ENCODE data around the gene MRPS5.
"Not testable (repeated sequence)": the region's sequence is repeated elsewhere in the genome, so short reads cannot be mapped to it uniquely, and the experiment has no call there.

Gene MRPS5

DNA sequence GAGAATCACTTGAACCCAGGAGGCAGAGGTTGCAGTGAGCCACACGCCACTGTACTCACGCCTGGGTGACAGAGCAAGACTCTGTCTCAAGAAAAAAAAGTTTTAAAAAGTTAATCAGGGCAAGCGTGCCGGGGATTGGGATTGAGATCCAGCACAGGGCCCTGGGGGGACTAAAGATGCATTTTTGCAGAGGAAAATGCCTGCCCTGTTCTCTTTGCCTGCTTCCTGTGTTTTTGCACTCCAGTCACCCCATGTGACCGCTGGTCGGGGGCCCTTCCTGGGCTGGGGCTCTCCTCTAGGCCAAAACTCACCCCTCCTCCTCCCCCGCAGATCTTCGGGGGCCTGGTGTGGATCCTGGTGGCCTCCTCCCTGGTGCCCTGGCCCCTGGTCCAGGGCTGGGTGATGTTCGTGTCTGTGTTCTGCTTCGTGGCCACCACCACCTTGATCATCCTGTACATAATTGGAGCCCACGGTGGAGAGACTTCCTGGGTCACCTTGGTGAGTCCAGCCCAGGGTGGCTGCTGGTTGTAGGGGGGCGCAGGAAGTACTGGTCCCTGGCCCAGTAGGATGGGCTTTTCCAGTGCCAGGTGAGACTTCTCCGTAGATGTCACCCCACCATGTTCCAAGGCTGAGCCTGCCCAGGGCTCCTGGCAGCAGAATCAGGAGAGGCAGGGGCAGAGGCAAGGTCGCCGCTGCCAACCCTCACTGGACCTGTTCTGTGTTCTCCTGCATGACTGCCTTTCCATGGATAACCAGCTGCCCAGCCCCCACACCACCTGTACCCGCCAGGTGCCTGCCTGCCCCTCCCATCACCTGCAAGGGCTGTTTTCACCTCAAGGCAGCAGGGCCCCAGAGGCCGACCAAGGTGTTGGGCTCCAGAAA lies 73.7 kb downstream of the MRPS5 start:
- no peak for DNase-seq (ENCODE audit: low read depth in 2 of 2)

DNA sequence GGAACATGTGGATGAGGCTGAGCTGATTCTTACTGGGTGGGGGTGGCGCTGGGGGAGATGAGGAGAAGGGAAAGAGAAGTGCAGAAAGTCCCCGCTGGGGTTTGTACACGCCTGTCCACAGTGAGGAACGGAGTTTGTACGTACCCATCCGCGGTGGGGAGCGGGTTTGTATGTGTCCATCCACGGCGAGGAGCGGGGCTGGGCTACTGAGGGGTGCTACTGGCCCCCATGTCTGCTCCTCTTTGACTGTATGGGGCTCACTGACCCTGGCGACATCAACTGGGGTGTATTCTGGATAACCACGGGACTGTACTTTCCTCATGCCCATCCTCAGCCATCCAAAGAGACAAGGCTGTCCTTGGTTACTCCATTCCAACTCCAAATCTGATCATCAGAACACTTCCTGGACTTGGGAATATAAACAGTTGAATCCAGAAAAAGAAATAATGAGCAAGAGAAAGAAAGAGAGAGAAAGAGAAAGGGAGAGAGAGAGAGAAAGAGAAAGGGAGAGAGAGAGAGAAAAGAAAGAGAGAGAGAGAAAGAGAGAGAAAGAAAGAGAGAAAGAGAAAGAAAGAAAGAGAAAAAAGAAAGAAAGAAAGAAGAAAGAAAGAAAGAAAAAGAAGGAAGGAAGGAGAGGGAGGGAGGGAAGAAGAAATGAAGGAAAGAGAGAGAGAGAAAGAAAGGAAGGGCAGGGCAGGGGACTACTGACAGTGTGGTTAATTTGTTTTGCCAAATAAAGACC lies 75.1 kb downstream of the MRPS5 start:
- DNase-seq (ENCODE audit: low read depth in 2 of 2), result no peak

DNA sequence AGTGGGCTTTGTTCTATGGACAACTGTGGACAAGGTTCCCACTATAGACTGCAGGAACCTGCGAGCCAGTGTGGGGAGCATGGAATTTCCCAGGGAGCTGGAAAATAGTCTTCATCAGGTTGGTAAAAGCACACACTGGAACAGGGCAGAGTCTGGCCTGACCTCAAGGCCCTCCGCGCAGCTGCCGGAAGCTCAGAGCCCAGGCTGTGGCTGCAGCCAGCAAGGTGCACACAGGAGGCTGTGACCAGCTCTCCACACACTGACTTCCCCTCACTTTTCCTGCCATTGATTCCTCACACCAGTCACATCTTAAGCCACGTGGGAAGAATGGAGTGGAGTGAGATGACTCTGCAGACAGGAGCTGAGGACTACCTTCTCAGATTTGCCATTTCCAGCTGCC lies 77.0 kb downstream of the MRPS5 start:
- no peak for DNase-seq (ENCODE audit: low read depth in 2 of 2)

DNA sequence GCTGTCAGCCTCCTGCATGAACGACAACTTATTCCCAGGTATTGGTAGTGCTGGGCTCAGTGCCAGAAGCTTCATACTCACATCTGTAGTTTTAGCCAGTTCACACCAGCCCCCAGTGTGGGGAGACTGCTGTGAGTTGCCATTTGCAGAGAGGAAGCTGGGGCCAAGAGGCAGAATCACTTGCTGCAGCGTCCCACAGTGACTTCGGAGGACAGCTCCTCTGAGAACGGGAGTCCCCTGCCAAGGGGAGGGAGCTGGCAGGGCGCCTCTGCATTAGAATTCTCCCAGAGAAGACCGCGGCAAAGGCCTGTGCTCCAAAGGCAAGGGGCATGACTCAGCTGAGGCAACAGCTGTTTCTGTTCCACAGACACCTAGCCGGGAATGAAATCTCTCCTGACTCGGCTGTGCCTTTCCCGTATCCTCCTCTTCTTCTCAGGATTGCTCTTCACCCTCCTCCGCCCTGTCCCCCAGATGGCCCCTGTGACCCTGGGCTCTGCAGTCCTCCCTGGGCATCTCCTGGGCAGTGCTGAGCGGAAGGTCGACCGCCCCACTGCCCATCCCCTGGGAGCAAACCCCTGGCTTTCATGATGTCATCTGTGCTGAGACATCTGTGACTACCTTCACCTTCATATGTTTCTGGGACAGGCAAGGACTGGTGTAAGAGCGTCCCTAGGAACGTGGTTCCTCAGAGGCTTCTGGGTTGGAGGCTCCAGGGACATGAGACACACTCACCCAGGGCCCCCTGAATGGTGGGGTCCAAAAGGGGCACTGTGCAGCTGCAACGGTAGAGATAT lies 78.1 kb downstream of the MRPS5 start:
- DNase-seq (ENCODE audit: low read depth in 2 of 2), result no peak

DNA sequence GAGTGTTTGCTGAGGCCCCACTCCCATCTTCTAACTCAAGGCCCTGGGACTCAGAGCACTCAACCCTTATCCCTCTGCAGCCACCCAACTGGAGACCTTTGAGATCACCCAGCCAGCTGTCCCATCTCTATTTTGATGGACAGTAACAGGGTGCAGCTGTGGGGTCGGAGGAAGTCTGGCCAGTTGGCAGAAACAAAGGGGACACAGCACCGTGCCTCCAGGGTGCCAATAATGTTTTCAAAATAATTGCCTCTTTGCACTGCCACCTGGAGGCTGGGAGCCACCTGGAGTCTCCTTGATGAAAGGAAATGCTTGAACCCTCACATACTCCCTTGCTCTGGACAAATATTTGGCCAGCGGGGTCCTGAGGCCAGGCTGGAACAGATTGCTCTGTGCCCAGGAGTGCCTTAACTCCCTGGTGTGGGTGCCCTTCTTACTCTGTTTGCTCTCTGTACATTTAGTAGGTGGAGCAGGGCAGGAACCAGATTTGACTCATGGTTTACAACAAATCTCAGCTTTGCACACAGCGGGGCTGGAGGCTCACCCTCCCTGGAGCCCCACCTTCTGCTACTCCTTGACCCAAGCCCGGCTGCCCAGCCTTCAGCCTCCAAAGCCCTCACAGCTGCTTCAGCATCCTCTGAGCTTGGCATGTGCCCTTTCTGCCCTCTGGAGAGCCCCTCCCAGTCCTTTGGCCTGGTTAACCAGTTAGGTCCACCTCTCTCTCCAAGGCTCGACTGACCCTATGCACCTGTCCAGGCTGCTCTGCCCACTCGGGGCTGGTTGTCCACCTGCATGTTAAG lies 78.9 kb downstream of the MRPS5 start:
- no peak for DNase-seq (ENCODE audit: low read depth in 2 of 2)

DNA sequence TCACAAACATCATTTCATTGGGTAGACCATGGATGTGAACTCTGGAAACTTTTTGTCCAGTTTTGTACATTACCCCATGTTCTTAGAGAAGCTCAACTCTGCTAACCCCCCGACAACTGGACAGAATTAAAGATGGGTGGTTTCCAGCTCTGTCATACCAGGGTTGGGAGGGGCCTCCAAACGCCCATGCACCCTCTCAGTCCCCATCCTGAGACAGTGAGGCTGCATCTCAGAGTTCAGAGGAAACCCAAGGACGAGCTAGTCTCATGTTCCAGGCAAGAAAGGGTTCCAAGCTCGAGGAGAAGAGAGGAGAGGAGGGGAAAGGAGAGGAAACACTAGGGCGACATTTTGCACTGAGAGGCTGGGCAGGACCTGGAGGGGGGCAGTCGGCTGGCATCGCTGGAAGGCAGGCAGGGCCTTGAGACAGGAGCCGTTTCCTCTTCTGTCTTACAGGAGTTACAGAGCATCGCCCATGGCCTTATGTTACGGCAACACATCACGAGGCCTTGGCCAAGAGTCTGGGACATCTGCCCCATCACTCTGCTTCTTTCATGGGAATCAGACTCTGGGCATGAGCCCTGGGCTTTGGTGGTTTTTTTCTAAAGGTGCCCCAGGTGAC lies 79.7 kb downstream of the MRPS5 start:
- no peak for DNase-seq (ENCODE audit: low read depth in 2 of 2)

DNA sequence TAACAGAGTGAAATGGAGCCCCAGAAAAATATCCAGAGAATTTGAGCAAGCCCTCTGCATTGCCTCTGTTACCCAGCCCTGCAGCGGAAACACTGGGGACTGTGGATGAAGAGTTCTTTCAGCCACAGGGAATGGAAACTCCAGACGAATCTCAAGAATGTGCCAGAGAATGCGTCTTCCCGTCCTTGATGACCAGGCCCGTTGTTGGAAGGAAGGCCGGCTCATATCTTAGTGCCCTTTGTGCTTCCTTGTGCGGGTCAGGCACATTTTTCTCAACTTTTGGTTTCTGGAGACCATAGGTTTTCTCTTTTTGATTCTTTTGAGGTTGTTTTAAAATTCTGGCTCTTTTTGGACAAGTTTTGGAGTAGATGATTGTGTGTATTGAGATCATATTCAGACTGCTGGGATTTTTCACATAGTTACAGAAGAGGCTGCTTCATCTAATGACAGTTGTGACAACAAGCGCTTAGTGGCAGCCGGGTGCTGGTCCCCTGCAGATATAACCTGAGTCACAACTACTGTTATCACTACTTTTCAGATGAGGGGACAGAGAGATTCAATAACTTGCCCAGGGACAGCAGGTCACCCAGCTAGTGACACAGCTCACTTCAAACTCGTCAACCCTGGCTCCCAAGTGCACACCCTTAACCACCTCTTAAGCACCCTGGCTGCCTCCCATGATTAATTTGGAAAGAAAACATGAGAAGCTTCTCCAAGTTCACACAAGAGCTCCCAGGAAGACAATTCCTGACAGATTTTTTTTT lies 80.4 kb downstream of the MRPS5 start:
- DNase-seq (ENCODE audit: low read depth in 2 of 2), result no peak

DNA sequence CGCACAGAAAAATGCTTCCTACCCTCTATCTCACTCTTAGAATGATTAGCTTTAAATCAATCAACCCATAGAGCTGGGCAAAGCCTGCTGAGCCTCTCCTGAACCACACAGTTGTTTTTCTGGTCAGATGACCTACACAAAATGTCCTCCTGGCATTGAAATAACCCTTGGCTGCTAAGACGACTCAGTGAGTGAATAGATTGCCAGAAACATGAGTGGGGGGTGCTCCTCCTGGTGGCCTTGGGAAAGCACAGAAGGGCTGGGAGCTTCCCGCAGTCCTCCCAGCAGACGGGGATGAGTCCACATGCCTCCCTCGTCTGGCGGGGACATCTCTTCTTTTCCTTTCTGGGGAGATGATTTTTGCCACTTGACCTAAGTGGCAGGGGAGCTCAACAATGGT lies 81.2 kb downstream of the MRPS5 start:
- DNase-seq (ENCODE audit: low read depth in 2 of 2), result no peak

DNA sequence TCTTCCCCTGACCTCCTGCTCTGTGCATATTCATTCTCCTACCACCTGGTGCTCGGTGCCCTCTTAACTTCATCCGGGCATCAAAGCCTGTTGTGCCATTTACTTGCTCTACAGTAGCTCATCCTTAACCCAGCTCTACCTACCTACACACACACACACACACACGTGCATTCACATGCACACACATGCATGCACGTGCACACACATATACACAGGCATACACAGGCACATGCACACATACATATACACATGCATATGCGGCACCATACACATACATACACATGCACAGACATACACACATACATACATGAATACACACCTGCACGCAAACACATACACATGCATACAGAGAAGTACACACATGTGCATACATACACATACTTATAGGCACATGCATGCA lies 81.6 kb downstream of the MRPS5 start:
- no peak for DNase-seq (ENCODE audit: low read depth in 2 of 2)

DNA sequence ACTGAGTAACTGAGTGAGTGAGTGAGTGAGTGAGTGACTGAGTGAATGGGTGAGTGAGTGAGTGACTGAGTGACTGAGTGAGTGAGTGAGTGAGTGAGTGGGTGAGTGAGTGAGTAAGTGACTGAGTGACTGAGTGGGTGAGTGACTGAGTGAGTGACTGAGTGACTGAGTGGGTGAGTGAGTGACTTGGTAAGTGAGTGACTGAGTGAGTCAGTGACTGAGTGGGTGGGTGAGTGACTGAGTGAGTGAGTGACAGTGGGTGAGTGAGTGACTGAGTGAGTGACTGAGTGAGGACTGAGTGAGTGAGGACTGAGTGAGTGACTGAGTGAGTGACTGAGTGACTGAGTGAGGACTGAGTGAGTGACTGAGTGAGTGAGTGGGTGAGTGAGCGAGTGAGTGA lies 82.2 kb downstream of the MRPS5 start:
- no peak for DNase-seq (ENCODE audit: low read depth in 2 of 2)

DNA sequence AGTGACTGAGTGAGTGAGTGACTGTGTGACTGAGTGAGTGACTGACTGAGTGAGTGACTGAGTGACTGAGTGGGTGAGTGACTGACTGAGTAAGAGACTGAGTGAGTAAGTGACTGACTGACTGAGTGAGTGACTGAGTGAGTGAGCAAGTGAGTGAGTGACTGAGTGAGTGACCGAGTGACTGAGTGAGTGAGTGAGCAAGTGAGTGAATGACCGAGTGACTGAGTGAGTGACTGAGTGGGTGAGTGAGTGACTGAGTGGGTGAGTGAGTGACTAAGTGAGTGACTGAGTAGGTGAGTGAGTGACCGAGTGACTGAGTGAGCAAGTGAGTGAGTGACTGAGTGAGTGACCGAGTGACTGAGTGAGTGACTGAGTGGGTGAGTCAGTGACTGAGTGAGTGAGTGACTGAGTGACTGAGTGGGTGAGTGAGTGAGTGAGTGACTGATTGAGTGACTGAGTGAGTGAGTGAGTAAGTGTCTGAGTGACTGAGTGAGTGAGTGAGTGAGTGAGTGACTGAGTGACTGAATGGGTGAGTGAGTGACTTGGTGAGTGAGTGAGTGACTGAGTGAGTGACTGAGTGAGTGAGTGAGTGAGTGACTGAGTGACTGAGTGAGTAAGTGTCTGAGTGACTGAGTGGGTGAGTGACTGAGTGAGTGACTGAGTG lies 82.8 kb downstream of the MRPS5 start:
- DNase-seq (ENCODE audit: low read depth in 2 of 2), result no peak

DNA sequence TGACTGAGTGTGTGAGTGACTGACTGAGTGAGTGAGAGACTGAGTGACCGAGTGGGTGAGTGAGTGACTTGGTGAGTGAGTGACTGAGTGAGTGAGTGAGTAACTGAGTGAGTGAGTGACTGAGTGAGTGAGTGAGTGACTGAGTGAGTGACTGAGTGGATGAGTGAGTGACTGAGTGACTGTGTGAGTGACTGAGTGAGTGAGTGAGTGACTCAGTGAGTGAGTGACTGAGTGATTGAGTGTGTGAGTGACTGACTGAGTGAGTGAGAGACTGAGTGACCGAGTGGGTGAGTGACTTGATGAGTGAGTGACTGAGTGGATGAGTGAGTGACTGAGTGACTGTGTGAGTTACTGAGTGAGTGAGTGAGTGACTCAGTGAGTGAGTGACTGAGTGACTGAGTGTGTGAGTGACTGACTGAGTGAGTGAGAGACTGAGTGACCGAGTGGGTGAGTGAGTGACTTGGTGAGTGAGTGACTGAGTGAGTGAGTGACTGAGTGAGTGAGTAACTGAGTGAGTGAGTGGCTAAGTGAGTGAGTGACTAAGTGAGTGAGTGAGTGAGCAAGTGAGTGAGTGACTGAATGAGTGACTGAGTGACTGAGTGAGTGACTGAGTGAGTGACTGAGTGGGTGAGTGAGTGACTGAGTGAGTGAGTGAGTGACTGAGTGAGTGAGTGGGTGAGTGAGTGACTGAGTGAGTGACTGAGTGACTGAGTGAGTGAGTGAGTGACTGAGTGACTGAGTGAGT lies 83.6 kb downstream of the MRPS5 start:
- DNase-seq (ENCODE audit: low read depth in 2 of 2), result not testable (repeated sequence)

DNA sequence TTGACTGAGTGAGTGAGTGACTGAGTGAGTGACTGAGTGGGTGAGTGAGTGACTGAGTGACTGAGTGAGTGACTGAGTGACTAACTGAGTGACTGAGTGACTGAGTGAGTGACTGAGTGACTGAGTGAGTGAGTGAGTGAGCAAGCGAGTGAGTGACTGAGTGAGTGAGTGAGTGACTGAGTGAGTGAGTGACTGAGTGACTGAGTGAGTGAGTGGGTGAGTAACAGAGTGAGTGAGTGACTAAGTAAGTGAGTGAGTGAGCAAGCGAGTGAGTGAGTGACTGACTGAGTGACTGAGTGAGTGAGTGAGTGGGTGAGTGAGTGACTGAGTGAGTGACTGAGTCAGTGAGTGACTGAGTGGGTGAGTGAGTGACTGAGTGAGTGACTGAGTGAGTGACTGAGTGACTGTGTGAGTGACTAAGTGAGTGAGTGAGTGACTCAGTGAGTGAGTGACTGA lies 84.2 kb downstream of the MRPS5 start:
- DNase-seq (ENCODE audit: low read depth in 2 of 2), result no peak

DNA sequence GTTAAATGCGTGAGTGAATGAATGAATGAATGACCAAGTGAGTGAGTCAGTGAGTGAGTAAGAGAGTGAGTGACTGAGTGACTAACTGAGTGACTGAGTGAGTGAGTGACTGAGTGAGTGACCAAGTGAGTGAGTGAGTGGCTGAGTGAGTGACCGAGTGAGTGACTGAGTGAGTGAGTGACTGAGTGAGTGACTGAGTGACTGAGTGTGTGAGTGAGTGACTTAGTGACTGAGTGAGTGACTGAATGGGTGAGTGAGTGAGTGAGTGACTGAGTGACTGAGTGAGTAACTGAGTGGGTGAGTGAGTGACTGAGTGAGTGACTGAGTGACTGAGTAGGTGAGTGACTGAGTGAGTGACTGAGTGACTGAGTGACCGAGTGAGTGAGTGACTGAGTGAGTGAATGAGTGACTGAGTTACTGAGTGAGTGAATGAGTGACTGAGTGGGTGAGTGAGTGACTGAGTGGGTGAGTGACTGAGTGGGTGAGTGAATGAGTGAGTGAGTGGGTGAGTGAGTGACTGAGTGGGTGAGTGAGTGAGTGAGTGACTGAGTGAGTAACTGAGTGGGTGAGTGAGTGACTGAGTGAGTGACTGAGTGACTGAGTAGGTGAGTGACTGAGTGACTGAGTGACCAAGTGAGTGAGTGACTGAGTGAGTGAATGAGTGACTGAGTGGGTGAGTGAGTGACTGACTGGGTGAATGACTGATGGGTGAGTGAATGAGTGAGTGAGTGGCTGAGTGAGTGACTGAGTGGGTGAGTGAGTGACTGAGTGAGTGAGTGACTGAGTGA lies 84.8 kb downstream of the MRPS5 start:
- no peak for DNase-seq (ENCODE audit: low read depth in 2 of 2)
